Measurements from ENCODE around the gene NCKAP1.
"Not testable (repeated sequence)": the region's sequence is repeated elsewhere in the genome, so short reads cannot be mapped to it uniquely, and the experiment has no call there.

The NCKAP1 gene

GRCh38 chr2:183038341-183039300 lies at the start of gene NCKAP1:
Gene NCKAP1, minus strand, starts transcription at chr2:183038457. Its CDS starts 358 bp downstream, at chr2:183038099.
- peak; percentile 83 to 91 (median 84) for DNase-seq

GRCh38 chr2:183081911-183082310 lies 43.7 kb upstream of the NCKAP1 start:
- peak; percentile 63 to 74 (median 69) for DNase-seq

GRCh38 chr2:183079139-183079775 lies 41.0 kb upstream of the NCKAP1 start:
- peak; percentile 31 to 47 (median 39) for DNase-seq

- DNase-seq: peak; percentile 76 to 92 (median 90)
These were observed 40.3 kb upstream of the NCKAP1 start, which contains the start of gene DUSP19 for GRCh38 chr2:183078464-183079138. Gene DUSP19, plus strand, starts transcription at chr2:183078747. Its CDS starts 187 bp downstream, at chr2:183078934.

GRCh38 chr2:183078163-183078463 lies 39.9 kb upstream of the NCKAP1 start:
- DNase-seq: peak in 1 of 3 donors; percentile 24

- DNase-seq: no peak
These were observed 33.9 kb upstream of the NCKAP1 start for GRCh38 chr2:183072177-183072576.

- DNase-seq: peak; percentile 33 to 42 (median 33)
These were observed 32.9 kb upstream of the NCKAP1 start for GRCh38 chr2:183070942-183071844.

GRCh38 chr2:183069174-183069573 lies 30.9 kb upstream of the NCKAP1 start:
- DNase-seq: peak in 1 of 3 donors; percentile 18

- no peak for DNase-seq
These were observed 30.3 kb upstream of the NCKAP1 start for GRCh38 chr2:183068561-183068960.

- DNase-seq: peak; percentile 2 to 53 (median 21)
These were observed 24.8 kb upstream of the NCKAP1 start for GRCh38 chr2:183063083-183063482.

- no peak for DNase-seq
These were observed 22.4 kb upstream of the NCKAP1 start for GRCh38 chr2:183060571-183061231.

- DNase-seq: peak; percentile 28 to 59 (median 49)
These were observed 21.3 kb upstream of the NCKAP1 start for GRCh38 chr2:183059561-183059960.

- no peak for DNase-seq
These were observed 19.2 kb upstream of the NCKAP1 start for GRCh38 chr2:183057333-183057985.

GRCh38 chr2:183049420-183049819 lies 11.2 kb upstream of the NCKAP1 start:
- no peak for DNase-seq

- not testable (repeated sequence) for DNase-seq
These were observed 9.3 kb upstream of the NCKAP1 start for GRCh38 chr2:183047486-183048125.

GRCh38 chr2:183043580-183043979 lies 5.3 kb upstream of the NCKAP1 start:
- not testable (repeated sequence) for DNase-seq

- no peak for DNase-seq
These were observed 2.3 kb upstream of the NCKAP1 start for GRCh38 chr2:183040604-183041003.

GRCh38 chr2:183037553-183038340 lies 510 bp downstream of the NCKAP1 start:
- DNase-seq: peak; percentile 30 to 54 (median 31)

GRCh38 chr2:183037074-183037552 lies 1.1 kb downstream of the NCKAP1 start:
- peak in 2 of 3 donors; percentile 8 to 30 for DNase-seq
